HL-60 (cell line): ENCODE data around the gene AIG1.

Experiments
- CTCF ChIP-seq: IDR thresholded peaks from one replicate; pipeline ENCODE4 v1.5.1; 2011; ENCODE audit warnings: low read length, control low read depth, inconsistent platforms; ENCODE audit not compliant: insufficient read depth
- GABPA ChIP-seq: IDR thresholded peaks from 2 replicates; pipeline ENCODE4 v1.6.1; 2012; ENCODE audit warnings: low read depth
- POLR2AphosphoS5 ChIP-seq: IDR thresholded peaks from 2 replicates; pipeline ENCODE4 v1.6.1; 2012; ENCODE audit warnings: low read depth
- REST ChIP-seq: IDR thresholded peaks from 2 replicates; pipeline ENCODE4 v1.6.1; 2012; ENCODE audit warnings: low read depth; ENCODE audit not compliant: insufficient replicate concordance
- SPI1 ChIP-seq: IDR thresholded peaks from 2 replicates; pipeline ENCODE4 v1.6.1; 2012; ENCODE audit warnings: low read depth, mild to moderate bottlenecking, borderline replicate concordance

- TF ChIP-seq CTCF, result no peak
- no peak for TF ChIP-seq POLR2AphosphoS5
- no peak for TF ChIP-seq GABPA
- TF ChIP-seq REST, result no peak
- no peak for TF ChIP-seq SPI1
Measured at GRCh38 chr6:143128681-143129015, 68.0 kb downstream of the AIG1 start.
